GM19395 (cell line): ENCODE results near the gene NLK.

Source experiments
- ATAC-seq: cut with Tn5 transposase; IDR thresholded peaks from one replicate; pipeline ENCODE4 v1.9.1; 2021; ENCODE audit warnings: mild to moderate bottlenecking, moderate library complexity; ENCODE audit not compliant: unreplicated experiment

NLK gene

GRCh38 chr17:28110184-28110583 lies 67.7 kb downstream of the NLK start:
- no peak for ATAC-seq

- ATAC-seq, result no peak
Observed at GRCh38 chr17:28112181-28112580, 69.7 kb downstream of the NLK start.

- no peak for ATAC-seq
Observed at GRCh38 chr17:28112606-28113005, 70.1 kb downstream of the NLK start.

- no peak for ATAC-seq
Observed at GRCh38 chr17:28113269-28113668, 70.8 kb downstream of the NLK start.

- ATAC-seq, result no peak
Observed at GRCh38 chr17:28115046-28115445, 72.6 kb downstream of the NLK start.

- no peak for ATAC-seq
Observed at GRCh38 chr17:28117304-28117703, 74.8 kb downstream of the NLK start.

GRCh38 chr17:28118362-28118761 lies 75.9 kb downstream of the NLK start:
- no peak for ATAC-seq

GRCh38 chr17:28119046-28119445 lies 76.6 kb downstream of the NLK start:
- no peak for ATAC-seq

GRCh38 chr17:28119560-28119959 lies 77.1 kb downstream of the NLK start:
- ATAC-seq, result no peak

GRCh38 chr17:28120766-28121165 lies 78.3 kb downstream of the NLK start:
- no peak for ATAC-seq

- ATAC-seq, result no peak
Observed at GRCh38 chr17:28124962-28125361, 82.5 kb downstream of the NLK start.

GRCh38 chr17:28125526-28126378 lies 83.3 kb downstream of the NLK start:
- no peak for ATAC-seq

- ATAC-seq, result no peak
Observed at GRCh38 chr17:28127196-28127595, 84.7 kb downstream of the NLK start.

GRCh38 chr17:28128779-28129178 lies 86.3 kb downstream of the NLK start:
- ATAC-seq, result no peak

- no peak for ATAC-seq
Observed at GRCh38 chr17:28130472-28130871, 88.0 kb downstream of the NLK start.

- ATAC-seq, result no peak
Observed at GRCh38 chr17:28131599-28131998, 89.1 kb downstream of the NLK start.

- no peak for ATAC-seq
Observed at GRCh38 chr17:28133562-28133970, 91.1 kb downstream of the NLK start.

GRCh38 chr17:28136923-28137322 lies 94.4 kb downstream of the NLK start:
- ATAC-seq, result no peak

- ATAC-seq, result no peak
Observed at GRCh38 chr17:28139822-28140221, 97.3 kb downstream of the NLK start.

- ATAC-seq, result no peak
Observed at GRCh38 chr17:28141313-28141712, 98.8 kb downstream of the NLK start.

- no peak for ATAC-seq
Observed at GRCh38 chr17:28141773-28142172, 99.3 kb downstream of the NLK start.

GRCh38 chr17:28142305-28142704 lies 99.8 kb downstream of the NLK start:
- no peak for ATAC-seq

- no peak for ATAC-seq
Observed at GRCh38 chr17:28144019-28144418, 101.5 kb downstream of the NLK start.
